Medulla oblongata (tissue), 1 donor: ENCODE measurements around the gene TAS2R19.

Experiments
- DNase-seq: peaks from one replicate; pipeline ENCODE4 v3.0.0-alpha.2; 2015; ENCODE audit errors: extremely low spot score

The TAS2R19 gene

GRCh38 chr12:10994307-10994706, 28.1 kb downstream of the TAS2R19 start:
- DNase-seq: no peak

- no peak for DNase-seq
These were observed 33.3 kb downstream of the TAS2R19 start for GRCh38 chr12:10989107-10989506.

DNA sequence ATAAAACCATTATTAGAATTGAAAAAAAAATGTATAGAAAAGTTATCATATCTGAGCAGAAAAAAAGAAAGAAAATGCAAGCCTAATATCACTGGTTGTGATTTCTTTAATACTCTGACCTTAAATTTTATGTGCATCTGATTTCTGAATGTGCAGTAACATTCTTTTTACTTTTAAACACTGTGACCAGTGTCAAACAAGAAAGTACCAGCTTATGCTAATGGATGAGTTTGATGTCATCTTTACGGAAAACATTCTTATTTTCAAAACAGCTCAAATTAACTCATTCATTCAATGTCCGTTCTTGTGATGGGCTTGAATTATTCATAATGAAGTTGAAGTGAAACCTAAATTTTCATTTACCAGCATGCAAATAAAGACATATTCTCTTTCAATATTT, 35.6 kb downstream of the TAS2R19 start, which contains the start of gene TAS2R50:
Gene TAS2R50, minus strand, starts transcription at position 101 of the 400 bp plus-strand sequence. Its CDS starts 52 bp downstream, at position 49.
- no peak for DNase-seq

GRCh38 chr12:10982244-10982643, 40.2 kb downstream of the TAS2R19 start:
- no peak for DNase-seq

DNA sequence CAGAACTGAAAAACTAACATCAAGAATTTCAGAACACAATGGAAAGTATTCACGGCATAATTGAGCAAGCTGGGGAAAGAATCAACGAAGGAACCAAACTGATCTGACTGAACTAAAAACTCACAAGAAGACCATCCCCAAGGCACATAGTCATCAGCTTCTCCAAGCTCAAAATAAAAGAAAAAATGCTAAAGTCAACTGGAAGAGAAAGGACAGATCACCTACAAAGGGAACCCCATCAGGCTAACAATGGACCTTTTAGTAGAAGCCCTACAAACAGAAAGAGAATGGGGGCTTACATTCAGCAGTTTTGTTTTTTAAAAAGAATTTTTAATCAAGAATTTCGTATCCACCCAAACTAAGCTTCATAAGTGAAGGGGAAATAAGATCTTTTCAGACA, 47.5 kb downstream of the TAS2R19 start:
- no peak for DNase-seq
